Lung (tissue), 16 donors: ENCODE measurements around the gene GATA2. TPM values are rescaled to one million over a fixed set of nuclear protein-coding genes. Genes with fewer than 3 reads are reported as not detected.

Experiments used
- ATAC-seq: fragments of 200-7000 bp; cut with Tn5 transposase; one replicate; pipeline ENCODE4 v1.9.1; 2020; ENCODE audit warnings: moderate number of reproducible peaks; ENCODE audit not compliant: insufficient read depth, low FRiP score
- DNase-seq, 3 donors: peaks; one replicate each; pipeline ENCODE4 v3.0.0-alpha.2; 2013 to 2017
- H3K27ac ChIP-seq, 2 donors: one replicate each; pipeline ENCODE4 v1.5.1; 2013; ENCODE audit warnings: mild to moderate bottlenecking in 2 of 2, moderate library complexity in 2 of 2, control low read depth in 1 of 2, inconsistent platforms in 1 of 2, low read depth in 1 of 2, low read length in 1 of 2
- H3K27me3 ChIP-seq, 3 donors: one replicate each; pipeline ENCODE4 v1.5.1; 2013; ENCODE audit warnings: low read length in 2 of 3; ENCODE audit not compliant: control insufficient read depth in 3 of 3, insufficient read depth in 3 of 3
- H3K36me3 ChIP-seq, 4 donors: one replicate each; pipeline ENCODE4 v1.5.1; 2013; ENCODE audit warnings: low read length in 4 of 4, mild to moderate bottlenecking in 1 of 4, moderate library complexity in 1 of 4; ENCODE audit not compliant: control insufficient read depth in 4 of 4, insufficient read depth in 4 of 4
- H3K4me1 ChIP-seq, 5 donors: one replicate each; pipeline ENCODE4 v1.5.1; 2013; ENCODE audit warnings: low read length in 5 of 5, mild to moderate bottlenecking in 2 of 5, moderate library complexity in 1 of 5; ENCODE audit not compliant: control insufficient read depth in 5 of 5, insufficient read depth in 5 of 5
- H3K4me3 ChIP-seq: one replicate; pipeline ENCODE4 v1.5.1; 2013; ENCODE audit warnings: mild to moderate bottlenecking, control low read depth, moderate library complexity
- H3K9ac ChIP-seq, 2 donors: one replicate each; pipeline ENCODE4 v1.5.1; 2013; ENCODE audit warnings: low read length in 2 of 2, control low read depth in 1 of 2; ENCODE audit not compliant: insufficient read depth in 1 of 2
- H3K9me3 ChIP-seq, 4 donors: one replicate each; pipeline ENCODE4 v1.5.1; 2013; ENCODE audit warnings: low read length in 3 of 4, mild to moderate bottlenecking in 1 of 4, moderate library complexity in 1 of 4; ENCODE audit not compliant: control insufficient read depth in 4 of 4, insufficient read depth in 3 of 4
- WGBS, 2 donors: extraction: QIAGEN DNeasy Blood & Tissue Kit; methylation state at CpG; one replicate each; pipeline ENCODE4 v1.1.7; 2013; 5-methylcytosine and 5-hydroxymethylcytosine counted together
- long read RNA-seq, 5 donors: transcript quantifications; one replicate each; lab custom pipeline, GENCODE V29; 2026
- polyA plus RNA-seq, 2 donors: library from polyadenylated mRNA; stranded (reverse); fragments of 200-250 nt; gene quantifications; one replicate each; pipeline ENCODE4 v1.2.1, GENCODE V29; 2013
- total RNA-seq, 2 donors: library from RNA; depleted of rRNA in 1 of 2; stranded (reverse); fragments of >200 nt in 1 of 2; gene quantifications; one replicate each; pipeline ENCODE4 v1.2.1, GENCODE V29; 2014 to 2021
- TF ChIP-seq, protein P1 (sequence below): IDR thresholded peaks from 2 replicates; pipeline ENCODE4 v1.5.1; 2012; ENCODE audit warnings: mild to moderate bottlenecking; ENCODE audit errors: control extremely low read depth, extremely low read depth
- donor health status: control.
- donor health status: control.
- donor health status: Bipolar disorder and iron deficiency.
- donor health status: healthy.
- donor health status: DM: yes; HTN: yes; CAD: no.

The GATA2 gene
- total RNA-seq (10 to 100 TPM in 1 of 2 donors, 1 to 10 TPM in 1; 9.6 to 37.0 TPM), polyA plus RNA-seq (10 to 100 TPM; 26.1 to 31.4 TPM)
- long read RNA-seq, donor 1, partial matches to known transcripts: 11 of 12 reads
- long read RNA-seq, donor 1, other reads (novel, unspliced or antisense): 0 of 12 reads
- long read RNA-seq, donor 2: 0 reads
- long read RNA-seq, donor 3: 0 reads
- long read RNA-seq, donor 4: 0 reads
- long read RNA-seq, donor 5: 0 reads

DNA sequence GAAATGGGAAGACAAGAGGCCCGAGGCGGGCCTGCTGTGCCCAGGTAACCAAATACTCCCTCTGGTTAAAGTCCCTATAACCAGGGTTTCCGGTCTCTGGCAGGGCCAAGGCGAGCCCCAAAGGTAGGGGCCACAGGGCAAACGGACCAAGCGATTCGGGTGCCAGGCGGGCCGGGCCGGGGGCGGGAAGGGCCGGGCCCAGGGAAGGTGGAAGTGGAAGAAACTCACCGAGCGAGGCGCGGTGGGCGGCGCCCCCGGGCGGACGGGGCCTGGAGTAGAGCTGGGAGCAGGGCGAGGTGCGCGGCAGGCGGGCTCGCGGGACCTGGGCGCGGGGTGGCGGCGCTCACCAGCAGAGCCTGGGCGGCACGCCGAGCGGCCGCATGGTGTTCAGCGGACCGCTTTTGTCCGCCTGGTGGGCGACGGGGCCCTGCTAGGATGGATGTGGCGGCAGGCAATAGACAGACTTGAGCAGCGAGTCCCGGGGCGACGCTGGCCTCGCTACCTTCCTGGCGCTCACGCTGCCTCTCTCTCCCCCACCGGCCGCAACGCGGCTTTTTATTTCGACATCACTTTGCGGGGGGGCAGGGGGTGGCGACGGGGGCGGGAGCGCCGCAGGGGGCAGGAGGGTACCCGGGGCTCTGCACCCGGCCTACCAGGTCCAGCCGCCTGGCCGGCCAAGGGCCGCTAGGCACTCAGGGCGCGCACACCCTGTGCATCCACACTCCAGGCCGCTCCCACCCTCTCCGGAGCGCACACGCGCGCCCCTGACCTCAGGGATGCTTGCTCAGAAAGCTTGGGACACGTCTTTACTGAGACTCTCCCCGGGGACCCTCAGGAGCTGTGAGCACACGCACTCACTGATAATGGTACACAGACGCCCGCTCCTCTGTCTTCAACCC is at the start of gene GATA2:
GATA2 (minus strand) TSS at position 531 of the 899 bp plus-strand sequence. CDS start 6,170 bp downstream, outside the sequence.
- WGBS, 2 donors: 3 to 5% methylated on average over 52 to 78 of the region's 78 CpGs
- DNase-seq (peak; percentile 28 to 53 (median 40)), ATAC-seq (no peak)
- Histone ChIP-seq H3K4me3 (peak within 1 kb of the TSS; percentile 86), H3K27me3 (peaks cover 0 to 78% (median 77%) of the 10 kb centered on the region in 3 donors), H3K9me3 (peaks cover 0 to 6% (median 0%) of the 10 kb centered on the region in 4 donors), H3K36me3 (no peaks in the 10 kb centered on the region), H3K27ac (peak within 1 kb of the TSS in 1 of 2 donors; percentile 93), H3K9ac (no peak within 1 kb of the TSS), H3K4me1 (peaks cover 0 to 35% (median 25%) of the 10 kb centered on the region in 5 donors)
- TF ChIP-seq, protein P1, sequence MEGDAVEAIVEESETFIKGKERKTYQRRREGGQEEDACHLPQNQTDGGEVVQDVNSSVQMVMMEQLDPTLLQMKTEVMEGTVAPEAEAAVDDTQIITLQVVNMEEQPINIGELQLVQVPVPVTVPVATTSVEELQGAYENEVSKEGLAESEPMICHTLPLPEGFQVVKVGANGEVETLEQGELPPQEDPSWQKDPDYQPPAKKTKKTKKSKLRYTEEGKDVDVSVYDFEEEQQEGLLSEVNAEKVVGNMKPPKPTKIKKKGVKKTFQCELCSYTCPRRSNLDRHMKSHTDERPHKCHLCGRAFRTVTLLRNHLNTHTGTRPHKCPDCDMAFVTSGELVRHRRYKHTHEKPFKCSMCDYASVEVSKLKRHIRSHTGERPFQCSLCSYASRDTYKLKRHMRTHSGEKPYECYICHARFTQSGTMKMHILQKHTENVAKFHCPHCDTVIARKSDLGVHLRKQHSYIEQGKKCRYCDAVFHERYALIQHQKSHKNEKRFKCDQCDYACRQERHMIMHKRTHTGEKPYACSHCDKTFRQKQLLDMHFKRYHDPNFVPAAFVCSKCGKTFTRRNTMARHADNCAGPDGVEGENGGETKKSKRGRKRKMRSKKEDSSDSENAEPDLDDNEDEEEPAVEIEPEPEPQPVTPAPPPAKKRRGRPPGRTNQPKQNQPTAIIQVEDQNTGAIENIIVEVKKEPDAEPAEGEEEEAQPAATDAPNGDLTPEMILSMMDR: no peak

DNA sequence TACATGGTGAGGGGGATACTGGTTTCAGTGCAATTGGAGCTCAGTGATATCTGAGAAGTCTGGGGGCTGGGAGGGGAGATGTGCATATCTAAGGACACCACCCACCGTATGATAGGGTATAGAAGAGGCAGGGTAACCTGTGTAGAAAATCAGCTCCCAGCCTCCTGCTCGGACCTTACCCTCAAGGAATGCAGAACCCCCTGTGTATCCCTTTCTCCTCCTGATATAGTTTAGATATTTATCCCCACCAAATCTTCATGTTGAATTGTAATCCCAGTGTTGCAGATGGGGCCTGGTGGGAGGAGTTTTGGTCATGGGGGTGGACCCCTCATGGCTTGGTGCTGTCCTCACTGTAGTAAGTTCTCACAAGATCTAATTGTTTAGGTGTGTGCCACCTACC is 48.2 kb upstream of the GATA2 start:
- H3K27ac ChIP-seq: no peak overlapping the region
- no peak overlapping the region for H3K9ac ChIP-seq
- DNase-seq: no peak
- no peaks in the 10 kb centered on the region for H3K4me1 ChIP-seq
- no peaks in the 10 kb centered on the region for H3K36me3 ChIP-seq
- H3K9me3 ChIP-seq: no peaks in the 10 kb centered on the region
- no peak overlapping the region for H3K4me3 ChIP-seq
- TF ChIP-seq, protein P1: no peak
- WGBS, 2 donors: 94 to 95% methylated on average over 2 of the region's 2 CpGs
- H3K27me3 ChIP-seq: no peaks in the 10 kb centered on the region
- ATAC-seq: no peak

DNA sequence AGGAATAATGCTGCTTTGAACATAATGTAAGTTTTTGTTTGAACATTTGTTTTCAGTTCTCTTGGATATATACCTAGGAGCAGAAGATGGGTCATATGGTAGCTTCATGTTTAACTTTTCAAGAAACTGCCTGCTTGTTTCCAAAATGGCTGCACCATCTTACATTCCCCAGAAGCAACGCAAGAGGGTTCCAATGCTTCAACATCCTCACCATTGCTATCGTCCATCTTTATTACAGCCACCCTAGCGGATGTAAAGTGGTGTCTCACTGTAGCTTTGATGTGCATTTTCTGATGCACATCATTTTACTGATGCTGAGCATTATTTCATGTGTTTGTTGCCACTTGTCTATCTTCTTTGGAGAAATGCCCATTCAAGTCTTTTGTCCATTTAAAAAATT is 46.4 kb upstream of the GATA2 start:
- DNase-seq (no peak), ATAC-seq (no peak)
- H3K27ac ChIP-seq: no peak overlapping the region
- no peak overlapping the region for H3K9ac ChIP-seq
- no peaks in the 10 kb centered on the region for H3K9me3 ChIP-seq
- peaks cover 0 to 3% (median 3%) of the 10 kb centered on the region in 3 donors for H3K27me3 ChIP-seq
- 93 to 98% methylated on average over 3 of the region's 3 CpGs for WGBS, 2 donors
- no peak overlapping the region for H3K4me3 ChIP-seq
- TF ChIP-seq, protein P1: no peak
- no peaks in the 10 kb centered on the region for H3K36me3 ChIP-seq
- no peaks in the 10 kb centered on the region for H3K4me1 ChIP-seq
